GM21447 (cell line): Measurements from ENCODE around the gene CPLANE1.
"Not testable (repeated sequence)": the region's sequence is repeated elsewhere in the genome, so short reads cannot be mapped to it uniquely, and the experiment has no call there.

Experiments
- ATAC-seq: cut with Tn5 transposase; IDR thresholded peaks from one replicate; pipeline ENCODE4 v1.9.1; 2021; ENCODE audit not compliant: unreplicated experiment

CPLANE1 gene

DNA sequence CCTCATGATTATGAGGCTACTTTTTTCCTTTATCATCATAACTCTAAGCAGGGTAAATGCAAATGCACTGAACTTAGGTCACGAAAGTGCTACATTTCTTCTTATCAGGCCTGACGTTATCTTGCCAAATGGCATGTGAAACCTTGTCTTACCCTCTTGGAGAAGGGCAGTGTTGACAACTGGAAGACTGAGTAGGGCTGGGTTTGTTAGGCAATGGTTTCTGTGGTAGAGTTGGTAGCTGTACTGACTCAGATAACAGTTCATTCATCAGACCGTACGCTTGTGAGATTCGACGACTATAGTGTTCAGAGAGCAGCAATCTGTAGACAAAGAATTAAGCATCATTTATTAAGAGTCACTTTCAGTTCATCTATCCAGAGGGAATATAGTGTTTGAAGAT is 127.7 kb downstream of the CPLANE1 start:
- no peak for ATAC-seq

DNA sequence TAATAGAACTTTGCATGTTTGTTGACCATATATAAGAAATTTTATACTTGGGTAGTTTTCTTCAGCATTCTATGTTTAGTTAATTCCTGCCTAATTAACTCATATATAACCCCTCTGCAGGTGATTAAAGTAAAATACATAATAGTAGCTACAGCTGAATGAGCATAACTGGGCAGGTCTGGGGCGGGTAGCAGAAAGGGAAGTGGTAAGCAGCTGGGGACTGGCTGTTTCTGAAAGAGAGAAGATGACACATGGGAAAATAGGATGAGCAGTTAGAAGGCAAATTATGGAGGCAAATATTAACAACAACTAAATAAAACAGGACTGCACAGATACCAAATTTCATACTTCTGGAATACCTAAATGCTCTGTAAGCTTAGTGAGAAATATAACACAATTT is 128.1 kb downstream of the CPLANE1 start:
- ATAC-seq: no peak

DNA sequence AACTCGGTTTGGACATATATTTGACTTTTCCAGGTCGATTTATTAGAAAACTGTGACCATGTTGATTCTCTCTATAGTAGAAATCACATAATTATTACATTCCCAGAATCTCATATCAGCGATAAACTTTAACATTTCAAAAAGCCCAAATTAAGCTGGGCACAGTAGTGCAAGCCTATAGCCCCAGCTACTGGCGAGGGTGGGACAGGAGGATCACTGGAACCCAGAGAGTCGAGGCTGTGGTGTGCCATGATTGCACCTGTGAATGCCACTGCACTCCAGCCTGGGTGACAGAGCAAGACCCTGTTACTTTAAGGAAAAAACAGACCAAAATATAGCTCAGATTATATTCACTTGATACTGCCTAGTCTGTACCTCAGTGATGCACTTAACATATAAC is 128.9 kb downstream of the CPLANE1 start:
- ATAC-seq: no peak

DNA sequence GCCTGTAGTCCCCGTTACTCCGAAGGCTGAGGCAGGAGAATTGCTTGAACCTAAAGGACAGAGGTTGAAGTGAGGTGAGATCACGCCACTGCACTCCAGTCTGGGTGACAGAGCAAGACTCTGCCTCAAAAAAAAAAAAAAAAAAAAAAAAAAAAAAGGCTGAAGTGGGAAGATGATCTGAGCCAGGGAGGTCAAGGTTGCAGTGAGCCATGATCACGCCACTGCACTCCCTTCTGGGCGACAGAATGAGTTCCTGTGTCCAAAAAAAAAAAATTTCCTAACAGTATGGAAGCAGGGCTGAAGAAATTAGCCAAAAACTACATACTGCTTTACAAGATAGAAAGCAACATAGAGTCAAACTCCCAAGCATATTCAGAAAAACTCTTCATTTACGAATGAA is 132.8 kb downstream of the CPLANE1 start:
- no peak for ATAC-seq

DNA sequence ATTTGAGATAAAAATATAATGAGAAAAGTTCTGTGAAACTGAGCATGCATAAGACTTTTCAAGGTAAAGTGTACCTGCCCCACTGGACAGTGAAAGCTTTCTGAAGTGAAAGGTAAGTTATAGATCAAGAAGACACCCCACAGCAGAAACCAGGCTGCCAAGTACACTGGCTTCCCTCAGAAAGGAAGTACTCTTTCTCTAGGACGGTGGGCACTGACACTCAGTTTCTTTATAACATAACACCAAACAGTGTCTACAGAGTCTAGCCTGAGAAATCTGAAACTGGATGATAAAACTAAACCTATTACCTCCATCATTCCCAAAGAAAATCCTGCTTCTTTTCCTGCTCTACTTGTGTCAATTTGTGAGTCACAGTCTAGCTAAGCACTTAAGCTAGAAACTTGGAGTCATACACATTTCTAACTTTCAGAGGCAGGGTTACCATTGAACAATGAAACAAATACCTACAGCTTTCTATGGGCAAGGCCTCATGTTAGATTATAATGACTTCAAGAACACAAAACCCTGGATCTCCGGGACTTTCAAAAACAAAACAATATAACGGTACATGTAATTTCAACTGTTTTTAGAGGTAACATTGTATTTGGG is 136.7 kb downstream of the CPLANE1 start:
- ATAC-seq: peak; percentile 47

DNA sequence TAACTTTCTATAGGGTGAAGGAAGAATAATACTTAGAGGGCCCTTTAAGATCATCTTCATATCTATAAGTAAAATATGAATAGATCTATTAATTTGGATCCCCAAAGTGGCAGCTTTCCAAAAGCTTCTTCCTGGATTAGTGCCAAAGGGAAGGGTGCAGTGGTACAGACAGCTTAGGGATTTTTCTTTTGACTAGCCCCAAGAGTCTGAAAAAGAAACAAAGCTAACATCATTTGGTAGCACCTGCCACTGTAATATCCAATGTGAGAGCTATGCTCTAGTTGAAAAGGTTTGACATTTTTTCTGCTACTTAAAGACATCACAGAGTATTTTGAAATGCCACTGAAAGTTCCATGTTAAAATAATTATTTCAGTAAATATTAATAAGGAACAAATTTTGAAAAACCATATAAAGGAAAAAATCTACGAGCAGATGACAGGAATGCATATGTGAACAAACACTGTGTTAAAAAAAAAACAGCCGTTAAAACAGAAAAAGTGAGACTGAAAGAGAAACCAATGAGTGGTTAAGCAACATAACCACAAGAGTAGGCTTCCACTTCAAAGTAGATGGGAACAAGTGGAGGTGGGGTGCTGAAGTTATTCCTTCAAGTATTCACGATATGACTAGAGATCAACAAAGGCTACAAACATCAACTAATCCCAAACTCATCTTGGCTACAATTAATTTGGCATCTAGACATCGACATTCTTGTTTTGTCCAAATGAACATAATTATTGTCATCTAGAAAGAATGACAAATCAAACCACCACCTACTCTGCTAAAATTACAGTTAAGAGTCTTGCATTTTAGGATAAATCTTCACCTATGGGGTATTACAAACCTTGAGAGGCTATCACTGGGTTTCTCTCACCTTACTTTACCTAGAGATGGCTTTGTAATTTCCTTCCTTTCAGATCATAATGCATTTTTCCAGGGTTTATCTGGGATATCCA is 137.5 kb downstream of the CPLANE1 start:
- peak; percentile 90 for ATAC-seq

DNA sequence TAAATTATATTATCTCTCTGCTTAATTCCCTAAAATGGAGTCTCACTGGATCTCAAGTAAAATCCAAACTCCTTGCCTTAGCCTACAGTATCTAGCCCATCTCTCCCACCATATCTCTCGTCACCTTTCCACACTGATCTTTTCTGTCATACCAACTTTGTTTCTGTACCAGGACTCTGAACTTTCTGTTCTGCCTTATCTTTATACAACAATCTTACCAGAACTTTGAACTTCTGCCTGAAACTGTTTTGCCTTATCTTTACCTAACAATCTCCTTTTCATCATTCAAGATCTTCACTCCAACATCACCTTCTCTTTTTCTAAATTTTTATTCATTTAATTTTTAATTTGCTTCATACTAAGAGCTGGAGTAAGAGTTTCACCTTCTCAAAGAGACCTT is 139.0 kb downstream of the CPLANE1 start:
- no peak for ATAC-seq

DNA sequence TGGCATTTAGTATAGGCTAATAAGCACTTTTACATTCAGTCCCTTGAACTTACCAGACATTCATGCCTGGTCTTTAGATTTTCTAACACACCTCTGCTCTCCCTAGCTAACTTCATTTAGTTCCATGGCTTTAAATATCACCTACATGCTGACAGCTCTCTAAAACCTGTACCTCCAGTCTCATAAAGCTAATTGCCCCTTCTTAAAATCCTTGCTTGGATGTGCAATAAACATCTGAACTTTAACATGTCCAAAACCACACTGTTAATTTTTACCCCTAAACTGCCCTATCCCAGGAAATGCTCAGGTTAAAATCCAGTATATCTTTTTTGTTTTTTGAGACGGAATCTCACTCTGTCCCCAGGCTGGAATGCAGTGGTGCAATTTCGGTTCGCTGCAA is 139.8 kb downstream of the CPLANE1 start:
- ATAC-seq: no peak

DNA sequence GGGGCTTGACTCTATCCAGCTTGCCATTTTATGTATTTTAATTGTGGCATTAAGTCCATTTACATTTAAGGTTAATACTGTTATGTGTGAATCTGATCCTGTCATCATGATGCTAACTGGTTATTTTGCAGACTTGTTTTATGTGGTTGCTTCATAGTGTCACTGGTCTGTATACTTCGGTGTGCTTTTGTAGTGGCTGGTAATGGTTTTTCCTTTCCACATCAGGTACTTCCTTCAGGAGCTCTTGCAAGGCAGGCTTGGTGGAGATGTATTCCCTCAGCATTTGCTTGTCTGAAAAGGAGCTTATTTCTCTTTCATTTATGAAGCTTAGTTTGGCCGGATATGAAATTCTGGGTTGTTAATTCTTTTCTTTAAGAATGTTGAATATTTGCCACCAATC is 145.9 kb downstream of the CPLANE1 start:
- ATAC-seq: no peak

DNA sequence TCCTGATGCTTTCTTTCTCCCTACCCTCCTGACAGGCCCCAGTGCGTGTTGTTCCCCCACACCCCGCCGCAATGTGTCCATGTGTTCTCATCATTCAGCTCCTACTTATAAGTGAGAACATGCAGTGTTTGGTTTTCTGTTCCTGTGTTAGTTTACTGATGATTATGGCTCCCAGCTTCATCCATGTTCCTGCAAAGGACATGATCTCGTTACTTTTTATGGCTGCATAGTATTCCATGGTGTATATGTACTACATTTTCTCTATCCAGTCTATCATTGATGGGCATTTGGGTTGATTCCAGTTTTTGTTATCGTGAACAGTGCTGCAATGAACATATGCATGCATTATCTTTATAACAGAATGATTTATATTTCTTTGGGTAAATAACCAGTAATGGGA is 149.9 kb downstream of the CPLANE1 start:
- ATAC-seq: not testable (repeated sequence)

DNA sequence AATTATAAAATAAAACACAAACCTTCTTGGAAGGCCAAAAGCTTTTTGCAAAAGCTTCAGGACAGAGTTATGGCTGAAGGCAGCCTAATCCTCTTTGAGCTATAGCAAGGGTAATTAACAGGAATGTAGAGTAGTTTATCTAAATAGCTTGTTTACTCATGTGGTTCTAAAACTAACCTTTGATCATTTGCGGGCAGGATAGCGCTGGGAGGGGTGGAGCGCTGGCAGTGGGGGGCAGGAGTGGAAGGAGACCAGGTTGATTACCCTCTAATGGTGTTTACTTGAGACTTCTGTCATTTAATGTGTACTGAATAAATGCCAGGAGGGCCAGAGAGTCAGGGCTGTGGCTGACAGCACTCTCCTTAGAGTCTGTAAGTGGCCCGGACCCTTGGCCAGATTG is 155.4 kb downstream of the CPLANE1 start:
- ATAC-seq: not testable (repeated sequence)

DNA sequence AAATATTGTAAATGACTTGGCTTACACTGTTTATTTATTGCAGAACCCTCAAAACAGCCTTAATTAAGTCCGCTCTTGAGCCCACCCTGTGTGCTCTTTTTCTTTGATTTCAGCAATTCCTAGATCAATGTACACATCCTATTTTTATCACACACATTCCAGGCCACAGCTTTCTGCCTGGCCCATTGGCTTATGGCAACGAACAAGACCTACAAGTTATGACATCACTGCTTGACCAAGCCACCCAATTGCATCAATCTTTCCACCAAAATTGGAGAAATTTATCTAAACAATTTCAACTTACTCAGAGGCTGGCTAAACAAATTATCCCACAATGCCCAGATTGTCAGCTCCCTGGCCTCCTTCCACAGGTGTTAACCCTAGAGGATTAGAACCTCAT is 158.4 kb downstream of the CPLANE1 start:
- ATAC-seq: no peak

DNA sequence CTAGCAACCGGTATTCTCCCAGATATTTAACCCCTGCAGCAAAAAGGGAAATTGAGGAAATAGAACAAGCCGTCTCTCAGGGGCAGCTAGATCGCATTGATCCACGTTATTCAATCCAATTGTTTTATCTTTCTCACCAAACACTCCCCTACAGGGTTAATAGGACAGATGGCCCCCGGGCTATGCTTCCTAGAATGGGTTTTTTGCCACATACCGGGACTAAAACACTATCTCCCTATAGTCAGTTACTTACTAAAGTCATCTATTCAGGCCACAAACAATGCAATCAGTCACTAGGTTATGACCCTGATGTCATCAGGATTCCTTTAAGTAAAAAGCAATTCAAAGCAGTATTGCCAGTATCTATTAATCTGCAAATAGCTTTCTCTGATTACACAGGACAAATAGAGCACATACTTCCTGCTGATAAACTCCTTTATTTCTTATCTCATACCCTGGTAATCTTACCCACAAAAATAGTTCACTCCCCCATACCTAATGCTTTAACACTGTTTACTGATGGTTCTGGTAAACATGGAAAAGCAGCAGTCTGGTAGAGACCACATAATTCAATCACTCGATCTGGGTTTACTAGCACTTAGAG is 159.0 kb downstream of the CPLANE1 start:
- no peak for ATAC-seq

DNA sequence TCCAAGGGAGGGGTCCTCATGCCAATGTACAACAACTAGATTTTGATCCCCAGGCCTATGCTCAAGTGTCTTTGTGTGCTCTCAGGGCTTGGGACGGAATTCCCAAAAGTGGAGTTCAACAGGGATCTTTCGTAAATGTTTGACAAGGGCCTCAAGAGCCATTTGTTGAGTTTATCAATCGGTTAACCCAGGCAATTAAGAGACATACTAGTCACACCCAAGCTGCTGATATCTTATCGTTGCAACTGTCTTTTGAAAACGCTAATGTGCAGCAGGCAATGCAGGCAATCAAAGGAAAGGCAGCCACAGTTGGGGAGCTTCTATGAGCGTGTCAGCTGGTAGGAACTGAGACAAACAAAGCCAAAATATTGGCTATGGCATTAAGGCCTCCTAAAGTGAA is 161.2 kb downstream of the CPLANE1 start:
- ATAC-seq: no peak

DNA sequence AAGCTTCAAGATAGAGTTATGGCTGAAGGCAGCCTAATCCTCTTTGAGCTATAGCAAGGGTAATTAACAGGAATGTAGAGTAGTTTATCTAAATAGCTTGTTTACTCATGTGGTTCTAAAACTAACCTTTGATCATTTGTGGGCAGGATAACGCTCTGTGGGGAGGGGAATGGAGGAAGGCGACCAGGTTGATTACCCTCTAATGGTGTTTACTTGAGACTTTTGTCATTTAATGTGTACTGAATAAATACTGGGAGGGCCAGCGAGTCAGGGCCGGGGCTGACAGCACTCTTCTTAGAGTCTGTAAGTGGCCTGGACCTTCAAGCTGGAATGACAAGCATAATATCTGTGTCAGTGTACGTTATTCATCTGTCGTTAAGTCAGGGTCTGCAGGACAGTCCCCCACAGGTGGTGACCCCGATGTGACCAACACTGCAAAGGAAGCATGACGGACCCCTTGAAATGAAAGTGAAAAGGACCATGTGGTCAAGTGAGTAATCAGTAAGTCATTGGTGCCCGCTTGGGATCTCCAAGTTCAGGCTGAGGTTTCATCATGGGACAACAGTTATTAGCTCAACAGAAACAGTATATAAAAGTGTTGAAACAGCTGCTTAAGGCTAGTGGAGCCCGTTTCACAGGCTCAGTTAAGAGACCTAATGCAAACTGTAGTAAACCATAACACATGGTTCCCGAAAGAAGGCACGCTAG is 162.6 kb downstream of the CPLANE1 start:
- ATAC-seq: no peak

DNA sequence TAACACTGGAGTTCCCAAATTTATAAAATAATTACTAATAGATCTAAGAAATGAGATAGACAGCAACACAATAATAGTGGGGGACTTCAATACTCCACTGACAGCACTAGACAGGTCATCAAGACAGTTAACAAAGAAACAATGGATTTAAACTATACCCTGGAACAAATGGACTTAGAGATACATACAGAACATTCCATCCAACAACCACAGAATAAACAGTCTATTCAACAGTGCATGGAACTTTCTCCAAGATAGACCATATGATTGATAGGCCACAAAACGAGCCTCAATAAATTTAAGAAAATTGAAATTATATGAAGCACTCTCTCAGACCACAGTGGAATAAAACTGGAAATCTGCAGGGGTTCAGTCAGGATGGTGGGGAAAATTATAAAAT is 163.2 kb downstream of the CPLANE1 start:
- not testable (repeated sequence) for ATAC-seq

DNA sequence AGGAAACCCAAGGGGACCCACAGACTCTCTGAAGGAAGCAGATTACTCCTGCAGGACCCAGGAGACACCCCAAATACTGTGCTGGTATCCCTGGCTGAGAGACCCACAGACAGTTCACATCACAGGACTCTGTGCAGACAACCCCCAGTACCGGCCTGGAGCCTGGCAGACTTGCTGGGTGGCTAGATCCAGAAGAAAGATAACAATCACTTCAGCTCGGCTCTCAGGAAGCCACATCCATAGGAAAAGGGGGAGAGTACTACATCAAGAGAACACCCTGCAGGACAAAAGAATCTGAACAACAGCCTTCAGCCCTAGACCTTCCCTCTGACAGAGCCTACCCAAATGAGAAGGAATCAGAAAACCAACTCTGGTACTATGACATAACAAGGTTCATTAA is 166.2 kb downstream of the CPLANE1 start:
- ATAC-seq: not testable (repeated sequence)

DNA sequence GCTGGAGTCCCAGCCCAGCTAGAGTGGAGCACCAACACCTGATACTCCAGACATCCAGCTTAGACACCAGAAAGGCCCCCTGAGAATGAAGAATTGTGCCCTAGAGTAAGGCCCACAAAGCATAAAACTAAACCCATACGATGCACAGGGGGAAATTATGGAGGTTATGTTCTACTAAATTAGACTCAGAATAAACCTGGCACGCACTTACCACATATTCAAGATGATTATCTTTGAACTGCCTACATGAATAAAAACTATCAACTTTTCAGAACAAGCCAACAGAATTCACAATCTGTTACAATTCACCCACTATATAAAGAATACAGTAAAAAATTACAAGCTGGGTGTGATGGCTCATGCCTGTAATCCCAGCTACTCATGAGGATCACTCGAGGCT is 168.5 kb downstream of the CPLANE1 start:
- no peak for ATAC-seq

DNA sequence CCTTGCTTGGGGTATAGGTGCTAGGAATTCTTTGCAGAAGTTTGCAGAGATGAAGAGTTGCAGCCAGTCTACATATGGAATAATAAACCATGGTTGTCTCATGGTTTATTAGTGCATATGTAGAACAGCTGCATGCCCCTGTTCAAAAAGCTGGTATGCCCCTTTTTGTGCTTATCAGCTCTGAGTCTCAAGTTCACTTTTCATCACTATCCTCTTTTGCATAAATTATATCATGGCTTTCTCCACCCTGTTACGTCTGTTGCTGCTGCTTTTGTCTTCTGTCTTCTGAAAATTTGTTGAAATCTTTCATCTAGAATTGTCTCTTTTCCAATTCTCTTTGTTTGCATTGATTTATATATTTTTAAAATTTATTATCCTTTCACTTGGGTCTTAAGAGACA is 172.0 kb downstream of the CPLANE1 start:
- ATAC-seq: no peak

DNA sequence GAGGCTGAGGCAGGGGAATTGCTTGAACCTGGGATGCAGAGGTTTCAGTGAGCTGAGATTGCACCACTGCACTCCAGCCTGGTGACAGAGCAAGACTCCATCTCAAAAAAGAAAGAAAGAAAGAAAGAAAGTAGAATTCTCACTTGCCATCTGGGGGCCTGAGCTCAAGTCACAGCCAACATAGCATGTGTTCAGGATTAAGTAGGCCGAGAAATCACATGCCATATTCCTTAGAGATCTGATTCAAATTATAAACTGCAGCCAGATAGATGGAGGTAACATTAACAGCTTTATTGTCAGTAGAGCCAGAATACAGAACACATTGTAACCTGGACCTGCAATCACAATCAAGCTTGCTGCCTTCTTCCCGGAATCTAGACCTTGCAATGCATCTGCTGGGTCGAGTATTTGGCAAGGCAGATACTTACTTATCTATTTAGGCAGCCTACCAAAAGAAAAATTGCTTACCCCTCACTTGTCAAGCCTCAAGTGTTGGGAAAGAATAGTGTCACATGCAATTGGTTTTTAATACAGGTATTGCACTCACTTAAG is 173.7 kb downstream of the CPLANE1 start:
- no peak for ATAC-seq

DNA sequence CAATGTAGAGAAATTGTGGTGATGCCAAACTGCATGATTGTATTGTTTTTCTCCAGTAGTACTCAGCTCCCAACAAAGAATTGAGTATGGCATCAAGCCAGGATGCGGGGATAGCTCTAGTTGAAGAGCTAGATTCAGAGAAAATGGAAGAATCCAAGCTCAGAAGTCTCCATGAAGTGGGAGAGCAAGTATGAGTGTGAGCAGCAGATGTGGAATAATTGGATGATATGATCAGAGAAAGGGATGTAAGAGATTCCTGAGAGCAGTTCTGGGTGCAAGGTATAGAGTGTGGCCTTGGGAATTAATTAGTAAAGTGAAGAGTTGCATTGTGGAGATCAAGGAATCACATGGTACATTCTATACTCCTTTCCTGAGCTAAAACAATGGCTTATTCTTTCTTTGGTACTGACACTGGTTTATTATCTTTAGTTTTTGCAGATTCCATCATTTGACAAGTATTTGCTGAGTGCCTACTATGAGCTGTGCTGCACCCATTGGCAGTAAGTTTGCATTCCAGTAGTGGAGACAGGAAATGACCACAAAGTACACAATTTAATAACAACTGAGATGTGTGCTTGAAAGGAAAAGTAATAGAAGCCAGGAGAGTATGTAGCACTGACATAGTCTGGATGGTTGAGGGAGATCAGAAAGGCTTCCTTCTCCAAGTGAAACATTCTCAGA is 177.1 kb downstream of the CPLANE1 start:
- no peak for ATAC-seq
